Subcutaneous adipose tissue (tissue), 4 donors: Measurements from ENCODE around the gene RAB24. TPM values are rescaled to one million over a fixed set of nuclear protein-coding genes. Genes with fewer than 3 reads are reported as not detected.

Experiments
- total RNA-seq, 4 donors: library from RNA; depleted of rRNA; stranded (reverse); fragments of >200 nt; gene quantifications; one replicate each; pipeline ENCODE4 v1.1.0, GENCODE V29; 2016
- TF ChIP-seq, protein P1 (sequence below): fragments of 450-650 bp; IDR thresholded peaks from one replicate; pipeline ENCODE4 v1.5.1; 2016; ENCODE audit warnings: low read depth, mild to moderate bottlenecking, control low read depth, antibody characterized with exemption, moderate library complexity

The RAB24 gene
- total RNA-seq, 4 donors from 2014 or later = 19.4 to 35.6 (median 26.3) TPM

- TF ChIP-seq, protein P1, sequence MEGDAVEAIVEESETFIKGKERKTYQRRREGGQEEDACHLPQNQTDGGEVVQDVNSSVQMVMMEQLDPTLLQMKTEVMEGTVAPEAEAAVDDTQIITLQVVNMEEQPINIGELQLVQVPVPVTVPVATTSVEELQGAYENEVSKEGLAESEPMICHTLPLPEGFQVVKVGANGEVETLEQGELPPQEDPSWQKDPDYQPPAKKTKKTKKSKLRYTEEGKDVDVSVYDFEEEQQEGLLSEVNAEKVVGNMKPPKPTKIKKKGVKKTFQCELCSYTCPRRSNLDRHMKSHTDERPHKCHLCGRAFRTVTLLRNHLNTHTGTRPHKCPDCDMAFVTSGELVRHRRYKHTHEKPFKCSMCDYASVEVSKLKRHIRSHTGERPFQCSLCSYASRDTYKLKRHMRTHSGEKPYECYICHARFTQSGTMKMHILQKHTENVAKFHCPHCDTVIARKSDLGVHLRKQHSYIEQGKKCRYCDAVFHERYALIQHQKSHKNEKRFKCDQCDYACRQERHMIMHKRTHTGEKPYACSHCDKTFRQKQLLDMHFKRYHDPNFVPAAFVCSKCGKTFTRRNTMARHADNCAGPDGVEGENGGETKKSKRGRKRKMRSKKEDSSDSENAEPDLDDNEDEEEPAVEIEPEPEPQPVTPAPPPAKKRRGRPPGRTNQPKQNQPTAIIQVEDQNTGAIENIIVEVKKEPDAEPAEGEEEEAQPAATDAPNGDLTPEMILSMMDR = no peak
Observed at GRCh38 chr5:177260961-177261360, 42.6 kb downstream of the RAB24 start.

GRCh38 chr5:177256296-177256695 is 47.2 kb downstream of the RAB24 start:
- TF ChIP-seq, protein P1 = no peak

- TF ChIP-seq, protein P1 = no peak
Observed at GRCh38 chr5:177253252-177253651, 50.3 kb downstream of the RAB24 start.

Other genes with a start within 250 kb of the RAB24 start
- 1 to 10 TPM in 2 of 4 donors, not detected in 2; 1.1 TPM for gene FGFR4, start 216.8 kb downstream of the RAB24 start, total RNA-seq
- gene NSD1, start 169.9 kb downstream of the RAB24 start, total RNA-seq = 10 to 100 TPM; 35.2 to 52.0 (median 37.7) TPM
- 10 to 100 TPM; 55.1 to 58.6 (median 56.7) TPM for gene PRELID1, start 80 bp upstream of the RAB24 start, total RNA-seq
- 10 to 100 TPM in 1 of 4 donors, 1 to 10 TPM in 2, under 1 TPM in 1; 0.82 to 13.0 (median 6.7) TPM for gene MXD3, start 8.2 kb upstream of the RAB24 start, total RNA-seq
- 100 to 1,000 TPM in 3 of 4 donors, 10 to 100 TPM in 1; 93.6 to 158 (median 129) TPM for gene LMAN2, start 47.9 kb upstream of the RAB24 start, total RNA-seq
- gene RGS14, start 54.2 kb upstream of the RAB24 start, total RNA-seq = 10 to 100 TPM in 1 of 4 donors, 1 to 10 TPM in 3; 7.0 to 16.4 (median 7.5) TPM
- not detected for gene SLC34A1, start 80.7 kb upstream of the RAB24 start, total RNA-seq
- not detected for gene PFN3, start 96.9 kb upstream of the RAB24 start, total RNA-seq
- gene F12, start 105.8 kb upstream of the RAB24 start, total RNA-seq = 1 to 10 TPM in 1 of 4 donors, under 1 TPM in 2, not detected in 1; 0.51 to 2.0 (median 0.98) TPM
- 10 to 100 TPM in 3 of 4 donors, 1 to 10 TPM in 1; 9.3 to 22.6 (median 19.7) TPM for gene GRK6, start 123.0 kb upstream of the RAB24 start, total RNA-seq
- gene PRR7, start 143.1 kb upstream of the RAB24 start, total RNA-seq = 1 to 10 TPM in 2 of 4 donors, under 1 TPM in 2; 0.44 to 1.4 (median 0.90) TPM
- gene DBN1, start 169.9 kb upstream of the RAB24 start, total RNA-seq = 10 to 100 TPM; 25.2 to 50.9 (median 37.6) TPM
- 10 to 100 TPM; 11.2 to 43.1 (median 16.6) TPM for gene PDLIM7, start 193.9 kb upstream of the RAB24 start, total RNA-seq
- 10 to 100 TPM in 3 of 4 donors, 1 to 10 TPM in 1; 8.5 to 20.6 (median 11.0) TPM for gene DOK3, start 206.1 kb upstream of the RAB24 start, total RNA-seq
- 10 to 100 TPM; 63.0 to 70.4 (median 64.8) TPM for gene DDX41, start 213.2 kb upstream of the RAB24 start, total RNA-seq